Measurements from ENCODE around the gene MEIKIN. TPM values are rescaled to one million over a fixed set of nuclear protein-coding genes. Genes with fewer than 3 reads are reported as not detected.

MEIKIN gene
- total and polyA plus RNA-seq, 2 donors (not counting 1 experiment from before 2014, with no cell fraction given): not detected

- Histone ChIP-seq H3K9me3 (ENCODE audit: control insufficient read depth, insufficient read depth, low read depth, low read length) (no peaks in the 10 kb centered on the region), H3K4me1 (ENCODE audit: control insufficient read depth, extremely low read depth, insufficient read depth, low read length) (no peaks in the 10 kb centered on the region), H3K4me2 (ENCODE audit: extremely low read depth, insufficient read depth, low read length) (no peak overlapping the region), H2AFZ (ENCODE audit: low read length) (no peak overlapping the region), H3K79me2 (ENCODE audit: control insufficient read depth, insufficient read depth, low read length) (no peaks in the 10 kb centered on the region), H3K9ac (ENCODE audit: insufficient read depth, low read length) (no peak overlapping the region), H3K36me3 (ENCODE audit: control insufficient read depth, insufficient read depth, low read length) (no peaks in the 10 kb centered on the region), H3K27me3 (ENCODE audit: control insufficient read depth, insufficient read depth, low read length) (no peaks in the 10 kb centered on the region), H3K27ac (ENCODE audit: insufficient read depth, low read length) (no peak overlapping the region), H3K4me3 (replicated peaks in 1 of 4; ENCODE audit: control extremely low read depth in 1 of 4, insufficient read depth in 1 of 4, low read depth in 3 of 4, low read length in 4 of 4) (no peak overlapping the region), H4K20me1 (ENCODE audit: control insufficient read depth, extremely low read depth, insufficient read depth, low read length) (no peaks in the 10 kb centered on the region)
- DNase-seq (ENCODE audit: low read depth in 2 of 2): no peak
- no peak for TF ChIP-seq CTCF (conservative IDR thresholded peaks at IDR 0.05 in 1 of 2, IDR thresholded peaks at IDR 0.05 in 1 of 2; ENCODE audit: low read depth in 1 of 2, low read length in 2 of 2)
- no peak for TF ChIP-seq EZH2 (IDR thresholded peaks at IDR 0.05; ENCODE audit: low read length, missing control alignments)
Observed at GRCh38 chr5:131928957-131929356, 16.5 kb downstream of the MEIKIN start.

GRCh38 chr5:131926168-131926567, 19.3 kb downstream of the MEIKIN start:
- no peaks in the 10 kb centered on the region for H3K79me2 ChIP-seq (ENCODE audit: control insufficient read depth, insufficient read depth, low read length)
- H3K27ac ChIP-seq (ENCODE audit: insufficient read depth, low read length): no peak overlapping the region
- no peaks in the 10 kb centered on the region for H3K36me3 ChIP-seq (ENCODE audit: control insufficient read depth, insufficient read depth, low read length)
- no peak for TF ChIP-seq EZH2 (IDR thresholded peaks at IDR 0.05; ENCODE audit: low read length, missing control alignments)
- no peak for TF ChIP-seq CTCF (conservative IDR thresholded peaks at IDR 0.05 in 1 of 2, IDR thresholded peaks at IDR 0.05 in 1 of 2; ENCODE audit: low read depth in 1 of 2, low read length in 2 of 2)
- H3K27me3 ChIP-seq (ENCODE audit: control insufficient read depth, insufficient read depth, low read length): no peaks in the 10 kb centered on the region
- H3K4me1 ChIP-seq (ENCODE audit: control insufficient read depth, extremely low read depth, insufficient read depth, low read length): no peaks in the 10 kb centered on the region
- H2AFZ ChIP-seq (ENCODE audit: low read length): no peak overlapping the region
- no peaks in the 10 kb centered on the region for H4K20me1 ChIP-seq (ENCODE audit: control insufficient read depth, extremely low read depth, insufficient read depth, low read length)
- no peak overlapping the region for H3K9ac ChIP-seq (ENCODE audit: insufficient read depth, low read length)
- no peak for DNase-seq (ENCODE audit: low read depth in 2 of 2)
- H3K9me3 ChIP-seq (ENCODE audit: control insufficient read depth, insufficient read depth, low read depth, low read length): no peaks in the 10 kb centered on the region
- H3K4me3 ChIP-seq (replicated peaks in 1 of 4; ENCODE audit: control extremely low read depth in 1 of 4, insufficient read depth in 1 of 4, low read depth in 3 of 4, low read length in 4 of 4): no peak overlapping the region
- no peak overlapping the region for H3K4me2 ChIP-seq (ENCODE audit: extremely low read depth, insufficient read depth, low read length)

- Histone ChIP-seq H3K4me2 (ENCODE audit: extremely low read depth, insufficient read depth, low read length) (no peak overlapping the region), H3K4me3 (replicated peaks in 1 of 4; ENCODE audit: control extremely low read depth in 1 of 4, insufficient read depth in 1 of 4, low read depth in 3 of 4, low read length in 4 of 4) (no peak overlapping the region), H3K27me3 (ENCODE audit: control insufficient read depth, insufficient read depth, low read length) (no peaks in the 10 kb centered on the region), H3K4me1 (ENCODE audit: control insufficient read depth, extremely low read depth, insufficient read depth, low read length) (no peaks in the 10 kb centered on the region), H3K9ac (ENCODE audit: insufficient read depth, low read length) (no peak overlapping the region), H3K9me3 (ENCODE audit: control insufficient read depth, insufficient read depth, low read depth, low read length) (no peaks in the 10 kb centered on the region), H4K20me1 (ENCODE audit: control insufficient read depth, extremely low read depth, insufficient read depth, low read length) (no peaks in the 10 kb centered on the region), H3K79me2 (ENCODE audit: control insufficient read depth, insufficient read depth, low read length) (no peaks in the 10 kb centered on the region), H3K27ac (ENCODE audit: insufficient read depth, low read length) (no peak overlapping the region), H2AFZ (ENCODE audit: low read length) (no peak overlapping the region), H3K36me3 (ENCODE audit: control insufficient read depth, insufficient read depth, low read length) (no peaks in the 10 kb centered on the region)
- TF ChIP-seq CTCF (conservative IDR thresholded peaks at IDR 0.05 in 1 of 2, IDR thresholded peaks at IDR 0.05 in 1 of 2; ENCODE audit: low read depth in 1 of 2, low read length in 2 of 2) (no peak), EZH2 (IDR thresholded peaks at IDR 0.05; ENCODE audit: low read length, missing control alignments) (no peak)
- no peak for DNase-seq (ENCODE audit: low read depth in 2 of 2)
Observed at GRCh38 chr5:131916481-131916880, 29.0 kb downstream of the MEIKIN start.

All from fibroblast of lung (primary cell).